ENCODE measurements around the gene PREX1. TPM values are rescaled to one million over a fixed set of nuclear protein-coding genes. Genes with fewer than 3 reads are reported as not detected.

PREX1 gene
- total RNA-seq, 1 donor from 2014 or later = 11.2 TPM

GRCh38 chr20:48774696-48775095, 53.1 kb downstream of the PREX1 start:
- intact Hi-C loops (cut with micrococcal nuclease) = no loop called here
- no peak overlapping the region for H3K27ac ChIP-seq (replicated peaks)
- TF ChIP-seq, protein P1, sequence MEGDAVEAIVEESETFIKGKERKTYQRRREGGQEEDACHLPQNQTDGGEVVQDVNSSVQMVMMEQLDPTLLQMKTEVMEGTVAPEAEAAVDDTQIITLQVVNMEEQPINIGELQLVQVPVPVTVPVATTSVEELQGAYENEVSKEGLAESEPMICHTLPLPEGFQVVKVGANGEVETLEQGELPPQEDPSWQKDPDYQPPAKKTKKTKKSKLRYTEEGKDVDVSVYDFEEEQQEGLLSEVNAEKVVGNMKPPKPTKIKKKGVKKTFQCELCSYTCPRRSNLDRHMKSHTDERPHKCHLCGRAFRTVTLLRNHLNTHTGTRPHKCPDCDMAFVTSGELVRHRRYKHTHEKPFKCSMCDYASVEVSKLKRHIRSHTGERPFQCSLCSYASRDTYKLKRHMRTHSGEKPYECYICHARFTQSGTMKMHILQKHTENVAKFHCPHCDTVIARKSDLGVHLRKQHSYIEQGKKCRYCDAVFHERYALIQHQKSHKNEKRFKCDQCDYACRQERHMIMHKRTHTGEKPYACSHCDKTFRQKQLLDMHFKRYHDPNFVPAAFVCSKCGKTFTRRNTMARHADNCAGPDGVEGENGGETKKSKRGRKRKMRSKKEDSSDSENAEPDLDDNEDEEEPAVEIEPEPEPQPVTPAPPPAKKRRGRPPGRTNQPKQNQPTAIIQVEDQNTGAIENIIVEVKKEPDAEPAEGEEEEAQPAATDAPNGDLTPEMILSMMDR (IDR thresholded peaks at IDR 0.05; ENCODE audit: borderline replicate concordance) = no peak
- peaks cover 45% of the 10 kb centered on the region for H3K4me1 ChIP-seq
- H3K36me3 ChIP-seq = peaks cover 3% of the 10 kb centered on the region
- H3K27me3 ChIP-seq (ENCODE audit: low read depth) = no peaks in the 10 kb centered on the region
- no peak overlapping the region for H3K4me3 ChIP-seq
- H3K9me3 ChIP-seq (replicated peaks) = peaks cover 8% of the 10 kb centered on the region
- DNase-seq = no peak

GRCh38 chr20:48773837-48774418, 53.9 kb downstream of the PREX1 start:
- no peak overlapping the region for H3K27ac ChIP-seq (replicated peaks)
- H3K4me3 ChIP-seq = no peak overlapping the region
- H3K9me3 ChIP-seq (replicated peaks) = peaks cover under 1% of the 10 kb centered on the region
- no peaks in the 10 kb centered on the region for H3K27me3 ChIP-seq (ENCODE audit: low read depth)
- DNase-seq = no peak
- intact Hi-C loops (cut with micrococcal nuclease) = no loop called here
- H3K36me3 ChIP-seq = no peaks in the 10 kb centered on the region
- peaks cover 45% of the 10 kb centered on the region for H3K4me1 ChIP-seq
- TF ChIP-seq, protein P1 (IDR thresholded peaks at IDR 0.05; ENCODE audit: borderline replicate concordance) = no peak

DNA sequence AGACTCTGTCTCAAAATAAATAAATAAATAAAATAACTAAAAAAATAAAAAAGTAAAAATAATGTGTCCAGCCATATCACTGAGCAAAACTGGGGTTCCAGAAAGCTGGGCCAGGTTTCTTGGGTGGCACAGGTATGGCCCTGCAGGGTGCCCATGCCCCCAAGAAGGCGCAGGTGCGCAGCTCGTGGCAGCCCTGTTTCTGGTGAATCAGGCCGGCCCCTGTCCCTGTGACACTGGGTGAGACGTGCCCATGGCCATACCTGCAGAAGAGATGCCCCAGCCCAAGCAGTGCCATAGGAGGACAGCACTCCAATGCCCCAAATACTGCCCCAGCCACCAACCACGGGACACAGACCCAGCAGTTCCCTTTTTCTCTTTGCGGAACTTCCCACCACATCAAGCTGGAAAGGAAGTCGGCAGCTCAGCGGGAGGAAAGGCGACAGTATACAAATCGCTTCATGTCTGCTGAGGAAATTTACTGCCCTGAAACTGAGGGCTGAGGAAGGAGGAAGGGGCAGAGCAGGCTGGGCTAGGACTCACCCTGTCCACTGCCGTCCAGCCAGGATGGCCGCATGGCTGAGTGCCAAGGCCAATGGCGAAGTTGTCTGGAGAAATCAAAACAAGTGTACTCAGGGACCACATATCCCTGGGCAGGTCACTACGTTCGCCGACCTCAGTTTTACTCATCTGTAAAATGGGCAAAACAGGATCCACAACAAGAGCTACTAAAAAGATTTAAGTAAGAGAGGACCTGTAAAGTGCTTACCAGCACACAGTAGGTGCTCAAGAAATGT, 55.4 kb downstream of the PREX1 start:
- H3K4me3 ChIP-seq = no peak overlapping the region
- H3K27ac ChIP-seq (replicated peaks) = peak overlapping the region; percentile 40
- H3K4me1 ChIP-seq = peaks cover 45% of the 10 kb centered on the region
- intact Hi-C loops (cut with micrococcal nuclease) = no loop called here
- no peaks in the 10 kb centered on the region for H3K36me3 ChIP-seq
- H3K27me3 ChIP-seq (ENCODE audit: low read depth) = no peaks in the 10 kb centered on the region
- H3K9me3 ChIP-seq (replicated peaks) = no peaks in the 10 kb centered on the region
- peak; percentile 63 for DNase-seq
- TF ChIP-seq, protein P1 (IDR thresholded peaks at IDR 0.05; ENCODE audit: borderline replicate concordance) = no peak

DNA sequence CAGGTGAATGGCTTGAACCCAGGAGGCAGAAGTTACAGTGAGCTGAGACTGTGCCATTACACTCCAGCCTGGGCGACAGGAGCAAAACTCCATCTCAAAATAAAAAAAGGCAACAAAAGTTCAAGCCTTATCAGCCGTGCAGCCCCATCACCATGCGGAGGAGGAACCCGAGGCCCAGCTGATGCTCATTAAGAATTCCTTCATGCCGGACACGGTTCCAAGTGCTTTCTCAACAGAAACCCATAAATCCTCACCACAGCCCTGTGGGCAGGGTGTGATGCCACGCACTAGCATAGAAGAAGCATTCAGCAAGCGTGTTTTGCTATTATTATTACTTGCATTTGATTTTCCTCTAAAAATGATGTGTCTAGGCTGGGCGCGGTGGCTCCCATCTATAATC, 56.3 kb downstream of the PREX1 start:
- TF ChIP-seq, protein P1 (IDR thresholded peaks at IDR 0.05; ENCODE audit: borderline replicate concordance) = no peak
- Histone ChIP-seq H3K27ac (replicated peaks) (no peak overlapping the region), H3K4me3 (no peak overlapping the region), H3K4me1 (peaks cover 46% of the 10 kb centered on the region), H3K9me3 (replicated peaks) (no peaks in the 10 kb centered on the region), H3K36me3 (no peaks in the 10 kb centered on the region), H3K27me3 (ENCODE audit: low read depth) (no peaks in the 10 kb centered on the region)
- DNase-seq = no peak
- intact Hi-C loops (cut with micrococcal nuclease) = no loop called here

- Histone ChIP-seq H3K9me3 (replicated peaks) (no peaks in the 10 kb centered on the region), H3K27me3 (ENCODE audit: low read depth) (no peaks in the 10 kb centered on the region), H3K36me3 (no peaks in the 10 kb centered on the region), H3K27ac (replicated peaks) (no peak overlapping the region), H3K4me3 (no peak overlapping the region), H3K4me1 (peaks cover 51% of the 10 kb centered on the region)
- DNase-seq = no peak
- intact Hi-C loops (cut with micrococcal nuclease) = no loop called here
- TF ChIP-seq, protein P1 (IDR thresholded peaks at IDR 0.05; ENCODE audit: borderline replicate concordance) = no peak
Observed at GRCh38 chr20:48770700-48771442, 56.9 kb downstream of the PREX1 start.
